ENCODE measurements around the gene UROC1.

The UROC1 gene

GRCh38 chr3:126517291-126517951, at the start of gene UROC1:
Gene UROC1 (minus strand): TSS chr3:126517773. CDS start chr3:126517719, 54 bp downstream.
- DNase-seq = no peak
- TF ChIP-seq POLR2A (IDR thresholded peaks at IDR 0.05; ENCODE audit: low read length) (no peak), GATA1 (IDR thresholded peaks at IDR 0.05; ENCODE audit: low read depth, low read length) (no peak)

- DNase-seq = no peak
- no peak for TF ChIP-seq GATA1 (IDR thresholded peaks at IDR 0.05; ENCODE audit: low read depth, low read length)
- no peak for TF ChIP-seq POLR2A (IDR thresholded peaks at IDR 0.05; ENCODE audit: low read length)
Measured at GRCh38 chr3:126562737-126563276, 45.2 kb upstream of the UROC1 start.

- DNase-seq = no peak
- TF ChIP-seq GATA1 (IDR thresholded peaks at IDR 0.05; ENCODE audit: low read depth, low read length) = no peak
- TF ChIP-seq POLR2A (IDR thresholded peaks at IDR 0.05; ENCODE audit: low read length) = no peak
Measured at GRCh38 chr3:126558336-126559071, 40.9 kb upstream of the UROC1 start, which contains the start of gene C3orf22. Gene C3orf22 (minus strand): TSS chr3:126558932. CDS start chr3:126553390, 5,542 bp downstream.

GRCh38 chr3:126557761-126558160, 40.2 kb upstream of the UROC1 start:
- TF ChIP-seq POLR2A (IDR thresholded peaks at IDR 0.05; ENCODE audit: low read length) = no peak
- TF ChIP-seq GATA1 (IDR thresholded peaks at IDR 0.05; ENCODE audit: low read depth, low read length) = no peak
- no peak for DNase-seq

- TF ChIP-seq GATA1 (IDR thresholded peaks at IDR 0.05; ENCODE audit: low read depth, low read length) = no peak
- TF ChIP-seq POLR2A (IDR thresholded peaks at IDR 0.05; ENCODE audit: low read length) = no peak
- DNase-seq = no peak
Measured at GRCh38 chr3:126557415-126557745, 39.8 kb upstream of the UROC1 start.

- DNase-seq = no peak
- TF ChIP-seq POLR2A (IDR thresholded peaks at IDR 0.05; ENCODE audit: low read length) (no peak), GATA1 (IDR thresholded peaks at IDR 0.05; ENCODE audit: low read depth, low read length) (no peak)
Measured at GRCh38 chr3:126556637-126557414, 39.3 kb upstream of the UROC1 start.

- DNase-seq = no peak
- TF ChIP-seq POLR2A (IDR thresholded peaks at IDR 0.05; ENCODE audit: low read length) (no peak), GATA1 (IDR thresholded peaks at IDR 0.05; ENCODE audit: low read depth, low read length) (no peak)
Measured at GRCh38 chr3:126555795-126556636, 38.4 kb upstream of the UROC1 start.

GRCh38 chr3:126554560-126555525, 37.3 kb upstream of the UROC1 start:
- DNase-seq = no peak
- TF ChIP-seq GATA1 (IDR thresholded peaks at IDR 0.05; ENCODE audit: low read depth, low read length) = no peak
- TF ChIP-seq POLR2A (IDR thresholded peaks at IDR 0.05; ENCODE audit: low read length) = no peak

GRCh38 chr3:126553284-126554084, 35.9 kb upstream of the UROC1 start:
- TF ChIP-seq POLR2A (IDR thresholded peaks at IDR 0.05; ENCODE audit: low read length) (no peak), GATA1 (IDR thresholded peaks at IDR 0.05; ENCODE audit: low read depth, low read length) (no peak)
- no peak for DNase-seq

- TF ChIP-seq POLR2A (IDR thresholded peaks at IDR 0.05; ENCODE audit: low read length) (no peak), GATA1 (IDR thresholded peaks at IDR 0.05; ENCODE audit: low read depth, low read length) (no peak)
- DNase-seq = no peak
Measured at GRCh38 chr3:126552688-126553283, 35.2 kb upstream of the UROC1 start.
